SK-N-SH (cell line): Measurements from ENCODE around the gene SBK1. TPM values are rescaled to one million over a fixed set of nuclear protein-coding genes. Genes with fewer than 3 reads are reported as not detected.
A peak's percentile ranks its signal among the peaks of the same experiment; 100 is the strongest.

Experiments used
- CTCF ChIA-PET: fragments of 300-600, 350-600 bp; formaldehyde crosslinking; extraction: SDS; loops from one replicate; lab custom pipeline; 2021; lab: Yijun Ruan, JAX
- POLR2A ChIA-PET: fragments of 350-600 bp; sonication (Branson Sonifier 250); formaldehyde crosslinking; extraction: SDS; loops from one replicate; lab custom pipeline; 2020; ENCODE audit warnings: antibody characterized with exemption, inconsistent platforms; lab: Yijun Ruan, JAX
- DNase-seq: peaks from one replicate; pipeline ENCODE4 v3.0.0; 2012
- H2AFZ ChIP-seq: fragments of 200-600 bp; sonication (generic); 2 replicates; pipeline ENCODE4 v1.8.1; 2016; ENCODE audit warnings: antibody characterized with exemption, mild to moderate bottlenecking, low read depth
- H3F3A ChIP-seq: fragments of 200-600 bp; sonication (generic); replicated peaks from 2 replicates; pipeline ENCODE3; 2016; ENCODE audit warnings: antibody characterized with exemption, mild to moderate bottlenecking; ENCODE audit not compliant: insufficient read depth
- H3K27ac ChIP-seq, 2 experiments: fragments of 200-500 bp in 1 of 2; fragments of 200-600 bp in 1 of 2; sonication (Bioruptor generic) in 1 of 2; sonication (generic), shearing (Covaris generic) in 1 of 2; 2 replicates each; pipeline versions ENCODE4 v1.5.1 to v1.6.1; 2014 to 2016; ENCODE audit warnings: low read depth in 2 of 2, inconsistent platforms in 1 of 2, low read length in 1 of 2, mild to moderate bottlenecking in 1 of 2, mixed read lengths in 1 of 2
- H3K27me3 ChIP-seq: fragments of 200-600 bp; sonication (generic), shearing (Covaris generic); 2 replicates; pipeline ENCODE4 v1.6.1; 2016; ENCODE audit warnings: mixed run types; ENCODE audit not compliant: insufficient read depth
- H3K36me3 ChIP-seq, 2 experiments: fragments of 200-500 bp in 1 of 2; fragments of 200-600 bp in 1 of 2; sonication (Bioruptor generic) in 1 of 2; sonication (generic) in 1 of 2; replicated peaks in 1 of 2; 2 replicates each; pipeline versions ENCODE3 to v1.5.1; 2014 to 2016; ENCODE audit warnings: low read length in 1 of 2, mild to moderate bottlenecking in 1 of 2; ENCODE audit not compliant: insufficient read depth in 2 of 2, control insufficient read depth in 1 of 2
- H3K4me1 ChIP-seq, 2 experiments: fragments of 200-500 bp in 1 of 2; fragments of 200-600 bp in 1 of 2; sonication (Bioruptor generic) in 1 of 2; sonication (generic), shearing (Covaris generic) in 1 of 2; 2 replicates each; pipeline versions ENCODE4 v1.5.1 to v1.6.1; 2014 to 2016; ENCODE audit warnings: low read depth in 1 of 2, low read length in 1 of 2, mixed run types in 1 of 2; ENCODE audit not compliant: insufficient read depth in 2 of 2, control insufficient read depth in 1 of 2
- H3K4me2 ChIP-seq: fragments of 200-600 bp; sonication (generic), shearing (Covaris generic); 2 replicates; pipeline ENCODE4 v1.6.1; 2017; ENCODE audit warnings: mixed run types
- H3K4me3 ChIP-seq, 2 experiments: fragments of 200-500 bp in 1 of 2; fragments of 200-600 bp in 1 of 2; sonication (Bioruptor generic) in 1 of 2; sonication (generic), shearing (Covaris generic) in 1 of 2; 2 replicates each; pipeline versions ENCODE4 v1.5.1 to v1.8.1; 2014 to 2016; ENCODE audit warnings: low read depth in 2 of 2, inconsistent platforms in 1 of 2, low read length in 1 of 2, mild to moderate bottlenecking in 1 of 2, mixed read lengths in 1 of 2, moderate library complexity in 1 of 2
- H3K79me2 ChIP-seq: fragments of 200-600 bp; sonication (generic); 2 replicates; pipeline ENCODE4 v1.8.1; 2017; ENCODE audit warnings: mild to moderate bottlenecking; ENCODE audit not compliant: insufficient read depth
- H3K9ac ChIP-seq: fragments of 200-600 bp; sonication (generic); 2 replicates; pipeline ENCODE4 v1.6.1; 2017; ENCODE audit warnings: mixed run types
- H3K9me2 ChIP-seq: fragments of 200-600 bp; sonication (generic); 2 replicates; pipeline ENCODE4 v1.6.1; 2017; ENCODE audit warnings: mixed run types
- H3K9me3 ChIP-seq: fragments of 200-600 bp; sonication (generic); 2 replicates; pipeline ENCODE4 v1.6.1; 2017; ENCODE audit warnings: mixed run types, mild to moderate bottlenecking, moderate library complexity
- H4K20me1 ChIP-seq: fragments of 200-600 bp; sonication (generic); 2 replicates; pipeline ENCODE4 v1.6.1; 2017; ENCODE audit warnings: mild to moderate bottlenecking, mixed run types; ENCODE audit not compliant: insufficient read depth
- EP300 ChIP-seq, 2 experiments: IDR thresholded peaks; 2 replicates each; pipeline versions ENCODE4 v1.4.0 to v1.6.1; 2012; ENCODE audit warnings: borderline replicate concordance in 1 of 2, low read depth in 1 of 2, low read length in 1 of 2
- FOSL2 ChIP-seq: IDR thresholded peaks from 2 replicates; pipeline ENCODE4 v1.4.0; 2012; ENCODE audit warnings: low read depth, mild to moderate bottlenecking, moderate library complexity, borderline replicate concordance
- FOXJ3 ChIP-seq: sonication (generic); formaldehyde crosslinking; IDR thresholded peaks from 2 replicates; pipeline ENCODE4 v1.5.1; 2020; ENCODE audit warnings: mild to moderate bottlenecking, missing genetic modification reagents
- FOXM1 ChIP-seq: IDR thresholded peaks from 2 replicates; pipeline ENCODE4 v1.4.0; 2012; ENCODE audit warnings: low read depth, mild to moderate bottlenecking
- POLR2AphosphoS5 ChIP-seq: IDR thresholded peaks from 2 replicates; pipeline ENCODE4 v1.6.1; 2012; ENCODE audit warnings: low read depth, low read length
- RCOR1 ChIP-seq: fragments of 150-350 bp; IDR thresholded peaks from 2 replicates; pipeline ENCODE4 v1.6.1; 2017; ENCODE audit warnings: antibody characterized with exemption, low read length
- REST ChIP-seq: IDR thresholded peaks from 2 replicates; pipeline ENCODE4 v1.6.1; 2012; ENCODE audit warnings: mild to moderate bottlenecking, low read depth, low read length, moderate library complexity
- SIN3A ChIP-seq: IDR thresholded peaks from 2 replicates; pipeline ENCODE4 v1.6.1; 2012; ENCODE audit warnings: low read depth, mild to moderate bottlenecking, low read length, moderate library complexity, borderline replicate concordance
- SMC3 ChIP-seq: IDR thresholded peaks from 2 replicates; pipeline ENCODE4 v1.6.1; 2012; ENCODE audit warnings: low read depth, low read length, improper control_type of control experiment
- TAF1 ChIP-seq: IDR thresholded peaks from 2 replicates; pipeline ENCODE4 v1.6.1; 2012; ENCODE audit warnings: low read depth, mild to moderate bottlenecking, low read length, moderate library complexity, borderline replicate concordance
- TCF12 ChIP-seq: IDR thresholded peaks from 2 replicates; pipeline ENCODE4 v1.4.0; 2012
- WGBS: methylation state at CpG from one replicate; pipeline ENCODE4 v1.1.6; 2017; ENCODE audit warnings: low lambda C conversion rate; 5-methylcytosine and 5-hydroxymethylcytosine counted together
- polyA plus RNA-seq, 3 experiments: library from polyadenylated mRNA; depleted of rRNA; stranded (reverse); fragments of >200 nt; gene quantifications; 2 replicates each; pipeline ENCODE4 v1.2.3, GENCODE V29; 2012
- TF ChIP-seq, protein P1 (sequence below): fragments of 200-600 bp; sonication (generic); IDR thresholded peaks from 2 replicates; pipeline ENCODE4 v1.6.1; 2017; ENCODE audit warnings: antibody characterized with exemption, mild to moderate bottlenecking, moderate library complexity
- TF ChIP-seq, protein P2 (sequence below): fragments of 150-350 bp; IDR thresholded peaks from 2 replicates; pipeline ENCODE4 v1.6.1; 2016; ENCODE audit warnings: mild to moderate bottlenecking, low read depth, low read length

SBK1 gene
- polyA plus RNA-seq, 1 of the 3 experiments (the other 2 are of a cell fraction), result 0.36 TPM

DNA sequence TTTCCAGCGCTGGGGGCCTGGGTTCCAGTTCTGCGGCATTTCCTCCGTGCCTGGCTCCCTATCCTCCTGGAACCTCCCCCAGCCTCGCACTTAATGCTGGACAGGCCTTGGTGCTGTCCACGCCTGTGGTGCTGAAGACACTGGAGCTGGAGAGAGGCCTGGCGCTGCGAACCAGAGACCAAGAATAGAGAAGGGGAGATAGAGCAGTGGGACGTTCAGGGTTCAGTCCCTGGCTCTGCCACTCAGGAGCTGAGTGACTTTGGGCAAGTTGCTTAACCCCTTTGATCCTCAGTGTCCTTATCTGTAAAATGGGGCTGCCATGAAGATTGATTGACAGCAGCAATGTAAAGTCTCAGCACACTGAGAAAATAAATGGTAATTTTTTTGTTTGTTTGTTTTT lies 11.9 kb downstream of the SBK1 start:
- no peaks in the 10 kb centered on the region for H3K9me3 ChIP-seq
- no peaks in the 10 kb centered on the region for H3K79me2 ChIP-seq
- H4K20me1 ChIP-seq, result no peaks in the 10 kb centered on the region
- H3K27me3 ChIP-seq, result no peaks in the 10 kb centered on the region
- WGBS, result 75% methylated on average over 8 of the region's 8 CpGs
- H3K9me2 ChIP-seq, result no peaks in the 10 kb centered on the region
- ChIA-PET CTCF (interaction anchor here (1.1 to 3.8 kb wide), 2 partner anchors 13 to 27 kb away, joined by 3 to 18 read pairs; no protein-coding TSS in a partner anchor), POLR2A (no interaction called here)
- no peak overlapping the region for H3K4me3 ChIP-seq
- H3K27ac ChIP-seq, result no peak overlapping the region
- no peak overlapping the region for H3K4me2 ChIP-seq
- H3K4me1 ChIP-seq, result no peaks in the 10 kb centered on the region
- H2AFZ ChIP-seq, result no peak overlapping the region
- no peak overlapping the region for H3K9ac ChIP-seq
- H3K36me3 ChIP-seq, result no peaks in the 10 kb centered on the region
- DNase-seq, result no peak
- peak; percentile 98 for TF ChIP-seq REST
- no peak for TF ChIP-seq TCF12
- H3F3A ChIP-seq, result no peaks in the 10 kb centered on the region

DNA sequence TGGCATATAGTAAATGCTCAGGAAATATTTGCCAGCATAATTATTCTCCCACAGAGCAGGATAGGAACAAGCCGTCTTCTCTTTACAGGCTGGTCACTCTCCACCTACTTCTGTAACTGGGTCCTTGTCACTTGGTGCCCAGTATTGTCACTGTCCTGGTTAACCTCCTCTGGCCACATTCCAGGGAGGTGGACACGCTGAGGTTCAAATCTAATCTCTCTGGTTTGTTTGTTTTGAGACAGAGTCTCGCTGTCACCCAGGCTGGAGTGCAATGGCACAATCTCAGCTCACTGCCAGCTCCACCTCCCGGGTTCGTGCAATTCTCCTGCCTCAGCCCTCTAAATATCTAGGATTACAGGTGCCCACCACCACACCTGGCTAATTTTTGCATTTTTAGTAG lies 15.6 kb downstream of the SBK1 start:
- TF ChIP-seq SMC3, result no peak
- POLR2A ChIA-PET, result interaction anchor here (0.5 kb wide), 1 partner anchor 184 kb away, joined by 3 read pairs; the partner anchor contains the start of gene CLN3

GRCh38 chr16:28308794-28309584 lies 16.7 kb downstream of the SBK1 start:
- Histone ChIP-seq H3K27me3 (no peaks in the 10 kb centered on the region), H3K36me3 (no peaks in the 10 kb centered on the region), H3K9ac (no peak overlapping the region), H4K20me1 (no peaks in the 10 kb centered on the region), H3K9me2 (no peaks in the 10 kb centered on the region), H3K27ac (no peak overlapping the region), H2AFZ (no peak overlapping the region), H3K79me2 (no peaks in the 10 kb centered on the region), H3K9me3 (no peaks in the 10 kb centered on the region), H3K4me2 (no peak overlapping the region), H3K4me1 (no peaks in the 10 kb centered on the region; a peak in 1 of 4 replicates), H3F3A (no peaks in the 10 kb centered on the region), H3K4me3 (no peak overlapping the region)
- ChIA-PET POLR2A (no interaction called here), CTCF (interaction anchor here (1.3 to 15.8 kb wide), 3 partner anchors 8 to 27 kb away, joined by 4 to 302 read pairs (median 11); no protein-coding TSS in a partner anchor)
- no peak for DNase-seq
- 82% methylated on average over 13 of the region's 14 CpGs for WGBS
- no peak for TF ChIP-seq POLR2AphosphoS5
- TF ChIP-seq, protein P1, sequence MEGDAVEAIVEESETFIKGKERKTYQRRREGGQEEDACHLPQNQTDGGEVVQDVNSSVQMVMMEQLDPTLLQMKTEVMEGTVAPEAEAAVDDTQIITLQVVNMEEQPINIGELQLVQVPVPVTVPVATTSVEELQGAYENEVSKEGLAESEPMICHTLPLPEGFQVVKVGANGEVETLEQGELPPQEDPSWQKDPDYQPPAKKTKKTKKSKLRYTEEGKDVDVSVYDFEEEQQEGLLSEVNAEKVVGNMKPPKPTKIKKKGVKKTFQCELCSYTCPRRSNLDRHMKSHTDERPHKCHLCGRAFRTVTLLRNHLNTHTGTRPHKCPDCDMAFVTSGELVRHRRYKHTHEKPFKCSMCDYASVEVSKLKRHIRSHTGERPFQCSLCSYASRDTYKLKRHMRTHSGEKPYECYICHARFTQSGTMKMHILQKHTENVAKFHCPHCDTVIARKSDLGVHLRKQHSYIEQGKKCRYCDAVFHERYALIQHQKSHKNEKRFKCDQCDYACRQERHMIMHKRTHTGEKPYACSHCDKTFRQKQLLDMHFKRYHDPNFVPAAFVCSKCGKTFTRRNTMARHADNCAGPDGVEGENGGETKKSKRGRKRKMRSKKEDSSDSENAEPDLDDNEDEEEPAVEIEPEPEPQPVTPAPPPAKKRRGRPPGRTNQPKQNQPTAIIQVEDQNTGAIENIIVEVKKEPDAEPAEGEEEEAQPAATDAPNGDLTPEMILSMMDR, result no peak
- no peak for TF ChIP-seq TCF12
- TF ChIP-seq TAF1, result no peak
- TF ChIP-seq RCOR1, result no peak
- TF ChIP-seq, protein P2, sequence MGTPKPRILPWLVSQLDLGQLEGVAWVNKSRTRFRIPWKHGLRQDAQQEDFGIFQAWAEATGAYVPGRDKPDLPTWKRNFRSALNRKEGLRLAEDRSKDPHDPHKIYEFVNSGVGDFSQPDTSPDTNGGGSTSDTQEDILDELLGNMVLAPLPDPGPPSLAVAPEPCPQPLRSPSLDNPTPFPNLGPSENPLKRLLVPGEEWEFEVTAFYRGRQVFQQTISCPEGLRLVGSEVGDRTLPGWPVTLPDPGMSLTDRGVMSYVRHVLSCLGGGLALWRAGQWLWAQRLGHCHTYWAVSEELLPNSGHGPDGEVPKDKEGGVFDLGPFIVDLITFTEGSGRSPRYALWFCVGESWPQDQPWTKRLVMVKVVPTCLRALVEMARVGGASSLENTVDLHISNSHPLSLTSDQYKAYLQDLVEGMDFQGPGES, result no peak
- TF ChIP-seq FOSL2, result no peak
- TF ChIP-seq EP300 (IDR thresholded peaks at IDR 0.05; ENCODE audit: borderline replicate concordance in 1 of 2, low read depth in 1 of 2, low read length in 1 of 2), result no peak
- TF ChIP-seq SIN3A, result no peak
- no peak for TF ChIP-seq FOXJ3 (CRISPR knock-in tag)
- no peak for TF ChIP-seq FOXM1

More for the DNA sequence above, 15.6 kb downstream of the SBK1 start:
- no peaks in the 10 kb centered on the region for H3F3A ChIP-seq
- H3K4me1 ChIP-seq, result no peaks in the 10 kb centered on the region; a peak in 1 of 4 replicates
- no peak for DNase-seq
- H3K27ac ChIP-seq, result no peak overlapping the region
- no peak overlapping the region for H2AFZ ChIP-seq
- no peaks in the 10 kb centered on the region for H3K9me2 ChIP-seq
- H3K36me3 ChIP-seq, result no peaks in the 10 kb centered on the region
- CTCF ChIA-PET, result interaction anchor here (1.6 to 15.8 kb wide), 2 partner anchors 9 to 26 kb away, joined by 11 to 302 read pairs; no protein-coding TSS in a partner anchor
- H3K9me3 ChIP-seq, result no peaks in the 10 kb centered on the region
- H3K79me2 ChIP-seq, result no peaks in the 10 kb centered on the region
- 74% methylated on average over 5 of the region's 5 CpGs for WGBS
- H3K9ac ChIP-seq, result no peak overlapping the region
- no peak overlapping the region for H3K4me3 ChIP-seq
- no peak overlapping the region for H3K4me2 ChIP-seq
- H3K27me3 ChIP-seq, result no peaks in the 10 kb centered on the region
- no peaks in the 10 kb centered on the region for H4K20me1 ChIP-seq
